ENCODE measurements around the gene HINT1.
A peak's percentile ranks its signal among the peaks of the same experiment; 100 is the strongest.
"Not testable (repeated sequence)": the region's sequence is repeated elsewhere in the genome, so short reads cannot be mapped to it uniquely, and the experiment has no call there.

The HINT1 gene

GRCh38 chr5:131170540-131171275 lies 5.7 kb upstream of the HINT1 start, which contains the start of gene LYRM7:
TSS of gene LYRM7 (plus strand) at chr5:131170944. CDS start at chr5:131171021, 77 bp downstream.
- peak; percentile 87 for DNase-seq (ENCODE audit: low read depth)

GRCh38 chr5:131169810-131170539 lies 4.9 kb upstream of the HINT1 start:
- no peak for DNase-seq (ENCODE audit: low read depth)

- DNase-seq (ENCODE audit: low read depth): no peak
Measured at GRCh38 chr5:131167615-131168014, 2.6 kb upstream of the HINT1 start.

- DNase-seq (ENCODE audit: low read depth): peak; percentile 33
Measured at GRCh38 chr5:131164191-131165118, 601 bp downstream of the HINT1 start.

GRCh38 chr5:131163276-131164119 lies 1.6 kb downstream of the HINT1 start:
- DNase-seq (ENCODE audit: low read depth): no peak

- no peak for DNase-seq (ENCODE audit: low read depth)
Measured at GRCh38 chr5:131160134-131160533, 4.9 kb downstream of the HINT1 start.

GRCh38 chr5:131156957-131157356 lies 8.1 kb downstream of the HINT1 start:
- DNase-seq (ENCODE audit: low read depth): no peak

GRCh38 chr5:131156385-131156784 lies 8.7 kb downstream of the HINT1 start:
- DNase-seq (ENCODE audit: low read depth): no peak

- no peak for DNase-seq (ENCODE audit: low read depth)
Measured at GRCh38 chr5:131151216-131151615, 13.8 kb downstream of the HINT1 start.

- DNase-seq (ENCODE audit: low read depth): no peak
Measured at GRCh38 chr5:131150408-131150807, 14.6 kb downstream of the HINT1 start.

- DNase-seq (ENCODE audit: low read depth): no peak
Measured at GRCh38 chr5:131148835-131149234, 16.2 kb downstream of the HINT1 start.

- DNase-seq (ENCODE audit: low read depth): no peak
Measured at GRCh38 chr5:131147258-131147657, 17.8 kb downstream of the HINT1 start.

GRCh38 chr5:131142970-131143617 lies 22.0 kb downstream of the HINT1 start:
- no peak for DNase-seq (ENCODE audit: low read depth)

GRCh38 chr5:131139321-131139720 lies 25.7 kb downstream of the HINT1 start:
- DNase-seq (ENCODE audit: low read depth): no peak

GRCh38 chr5:131138406-131138805 lies 26.6 kb downstream of the HINT1 start:
- not testable (repeated sequence) for DNase-seq (ENCODE audit: low read depth)

GRCh38 chr5:131133091-131133490 lies 32.0 kb downstream of the HINT1 start:
- not testable (repeated sequence) for DNase-seq (ENCODE audit: low read depth)

- no peak for DNase-seq (ENCODE audit: low read depth)
Measured at GRCh38 chr5:131129306-131129705, 35.8 kb downstream of the HINT1 start.

- not testable (repeated sequence) for DNase-seq (ENCODE audit: low read depth)
Measured at GRCh38 chr5:131127244-131127643, 37.8 kb downstream of the HINT1 start.

GRCh38 chr5:131114754-131115153 lies 50.3 kb downstream of the HINT1 start:
- no peak for DNase-seq (ENCODE audit: low read depth)

GRCh38 chr5:131112424-131112823 lies 52.6 kb downstream of the HINT1 start:
- no peak for DNase-seq (ENCODE audit: low read depth)

GRCh38 chr5:131110256-131110594 lies 54.8 kb downstream of the HINT1 start:
- no peak for DNase-seq (ENCODE audit: low read depth)

Measured in stimulated activated CD8-positive, alpha-beta memory T cell treated with anti-CD3 and anti-CD28 coated beads, Interleukin-15, amount 100 ng/mL, for 1 hour (primary cell).